Ramos (cell line): ENCODE results near the gene OIP5.
"Not testable (repeated sequence)": the region's sequence is repeated elsewhere in the genome, so short reads cannot be mapped to it uniquely, and the experiment has no call there.

Experiments
- in situ Hi-C: fragments of 300-500 bp; cut with MboI; formaldehyde crosslinking; loops from one replicate; pipeline ENCODE4 v1.14.3; 2022; ENCODE audit warnings: low sequenced_read_pairs; ENCODE audit not compliant: unreplicated experiment

The OIP5 gene

DNA sequence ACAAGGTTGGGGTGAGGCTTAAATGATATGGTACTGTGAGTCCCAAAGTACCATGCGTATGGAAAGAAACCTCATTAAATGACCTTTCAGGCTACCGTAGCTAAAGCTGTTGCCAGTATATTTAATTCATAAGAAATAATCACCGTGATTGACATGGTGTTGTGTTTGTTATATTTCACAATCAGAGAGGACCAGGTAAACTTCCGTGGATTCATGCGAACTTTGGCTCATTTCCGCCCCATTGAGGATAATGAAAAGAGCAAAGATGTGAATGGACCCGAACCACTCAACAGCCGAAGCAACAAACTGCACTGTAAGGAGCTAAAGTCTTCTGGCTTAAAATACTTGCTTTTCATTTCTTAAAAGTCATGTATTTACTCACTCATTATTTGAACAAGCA is 69.8 kb downstream of the OIP5 start:
- in situ Hi-C loops, result no loop called here

- in situ Hi-C loops, result not testable (repeated sequence)
Observed at GRCh38 chr15:41260924-41261323, 71.5 kb downstream of the OIP5 start.

- in situ Hi-C loops, result no loop called here
Observed at GRCh38 chr15:41259546-41260189, 72.7 kb downstream of the OIP5 start.
